Measurements from ENCODE around the gene PPP2R3A. TPM values are rescaled to one million over a fixed set of nuclear protein-coding genes. Genes with fewer than 3 reads are reported as not detected.
"Not testable (repeated sequence)": the region's sequence is repeated elsewhere in the genome, so short reads cannot be mapped to it uniquely, and the experiment has no call there.

PPP2R3A gene
- total and polyA plus RNA-seq, 9 of the 15 experiments (the other 6 are each of a cell fraction or from before 2014, with no cell fraction given) = 0.10 to 0.50 (median 0.24) TPM

GRCh38 chr3:136131647-136132046 lies 166.1 kb downstream of the PPP2R3A start:
- 83% methylated on average over 2 of the region's 3 CpGs for WGBS (ENCODE audit: insufficient coverage, low coverage, missing lambda C conversion rate)
- BruUV-seq (replicated peaks); H4K20me1 ChIP-seq (replicated peaks; ENCODE audit: control insufficient read depth, insufficient read depth, low read length); H3K4me3 ChIP-seq; H3K79me2 ChIP-seq (ENCODE audit: control insufficient read depth, insufficient read depth, low read length); H3K27me3 ChIP-seq (ENCODE audit: control insufficient read depth in 2 of 2, insufficient read depth in 2 of 2, low read length in 2 of 2); H3K9me3 ChIP-seq (replicated peaks; ENCODE audit: control insufficient read depth, insufficient read depth, low read depth, low read length); FAIRE-seq; ATAC-seq; intact Hi-C loops (cut with micrococcal nuclease); POLR2A ChIA-PET; H3K9ac ChIP-seq (ENCODE audit: insufficient read depth in 1 of 2, low read depth in 2 of 2, low read length in 2 of 2); H2AFZ ChIP-seq (ENCODE audit: low read depth, low read length); DNase-seq (ENCODE audit: extremely low read depth in 1 of 4, low spot score in 3 of 4); H3K9me1 ChIP-seq (ENCODE audit: control insufficient read depth, insufficient read depth, low read length); H3K36me3 ChIP-seq (ENCODE audit: control insufficient read depth, insufficient read depth, low read length); H3K4me2 ChIP-seq (ENCODE audit: insufficient read depth, low read length); CTCF ChIA-PET (ENCODE audit: low intra/inter-chr PET ratio); in situ Hi-C loops (cut with MboI); H3K27ac ChIP-seq (ENCODE audit: extremely low read depth, low read depth, low read length): not testable (repeated sequence)
- H3K4me1 ChIP-seq (replicated peaks in 1 of 2; ENCODE audit: control insufficient read depth in 2 of 2, insufficient read depth in 2 of 2, low read length in 2 of 2) = peaks cover 6 to 17% of the 10 kb centered on the region in 2 experiments; a peak in 4 of 5 replicates
- TF ChIP-seq ZNF146 (CRISPR knock-in tag; IDR thresholded peaks at IDR 0.05; ENCODE audit: unreplicated experiment) = peak; percentile 86
- TF ChIP-seq BCOR (IDR thresholded peaks at IDR 0.05) = 0 out of 2 replicates have a peak, but pooled peaks have one; percentile 37
- peak in 1 of 2 experiments; percentile 43; a peak in 1 of 4 replicates for TF ChIP-seq KDM1A (IDR thresholded peaks at IDR 0.05)

GRCh38 chr3:136134091-136134490 lies 168.6 kb downstream of the PPP2R3A start:
- WGBS (ENCODE audit: insufficient coverage, low coverage, missing lambda C conversion rate) = 64% methylated on average over 1 of the region's 1 CpG
- ATAC-seq (no peak), FAIRE-seq (no peak), DNase-seq (ENCODE audit: extremely low read depth in 1 of 4, low spot score in 3 of 4) (no peak)
- no peaks in the 10 kb centered on the region for H4K20me1 ChIP-seq (replicated peaks; ENCODE audit: control insufficient read depth, insufficient read depth, low read length)
- H3K36me3 ChIP-seq (ENCODE audit: control insufficient read depth, insufficient read depth, low read length) = no peaks in the 10 kb centered on the region
- POLR2A ChIA-PET = no interaction called here
- intact Hi-C loops (cut with micrococcal nuclease) = no loop called here
- H3K27ac ChIP-seq (ENCODE audit: extremely low read depth, low read depth, low read length) = peak overlapping the region; percentile 21; the same call in 2 of the 3 replicates
- H3K4me1 ChIP-seq (replicated peaks in 1 of 2; ENCODE audit: control insufficient read depth in 2 of 2, insufficient read depth in 2 of 2, low read length in 2 of 2) = peaks cover 6 to 18% of the 10 kb centered on the region in 2 experiments; a peak in 4 of 5 replicates
- no TSS peak for BruUV-seq (replicated peaks)
- in situ Hi-C loops (cut with MboI) = no loop called here
- H3K79me2 ChIP-seq (ENCODE audit: control insufficient read depth, insufficient read depth, low read length) = no peaks in the 10 kb centered on the region
- H3K9me1 ChIP-seq (ENCODE audit: control insufficient read depth, insufficient read depth, low read length) = no peaks in the 10 kb centered on the region
- TF ChIP-seq NKRF (IDR thresholded peaks at IDR 0.05; ENCODE audit: borderline replicate concordance) (no peak), SP2 (IDR thresholded peaks at IDR 0.05; ENCODE audit: extremely low read depth, low read depth, low read length, poor library complexity, severe bottlenecking) (no peak), CEBPB (tag; IDR thresholded peaks at IDR 0.05) (0 out of 2 replicates have a peak, but pooled peaks have one; percentile 16), DMBX1 (CRISPR knock-in tag; IDR thresholded peaks at IDR 0.05; ENCODE audit: borderline replicate concordance) (no peak)
- H3K9ac ChIP-seq (ENCODE audit: insufficient read depth in 1 of 2, low read depth in 2 of 2, low read length in 2 of 2) = no peak overlapping the region; a peak in 1 of 4 replicates
- CTCF ChIA-PET (ENCODE audit: low intra/inter-chr PET ratio) = no interaction called here
- H3K9me3 ChIP-seq (replicated peaks; ENCODE audit: control insufficient read depth, insufficient read depth, low read depth, low read length) = no peaks in the 10 kb centered on the region
- H3K4me3 ChIP-seq = no peak overlapping the region
- H3K4me2 ChIP-seq (ENCODE audit: insufficient read depth, low read length) = no peak overlapping the region
- no peaks in the 10 kb centered on the region for H3K27me3 ChIP-seq (ENCODE audit: control insufficient read depth in 2 of 2, insufficient read depth in 2 of 2, low read length in 2 of 2)
- peak overlapping the region; percentile 52; the same call in 1 of the 2 replicates for H2AFZ ChIP-seq (ENCODE audit: low read depth, low read length)

Data from K562 (cell line).